ENCODE measurements around the gene ZBED2.
A peak's percentile ranks its signal among the peaks of the same experiment; 100 is the strongest.
"Not testable (repeated sequence)": the region's sequence is repeated elsewhere in the genome, so short reads cannot be mapped to it uniquely, and the experiment has no call there.

ZBED2 gene

GRCh38 chr3:111630638-111631037, 35.5 kb upstream of the ZBED2 start:
- not testable (repeated sequence) for H3K36me3 ChIP-seq (ENCODE audit: control insufficient read depth in 1 of 2, insufficient read depth in 2 of 2, low read length in 2 of 2); H3K79me2 ChIP-seq (ENCODE audit: control insufficient read depth, insufficient read depth, low read length, poor library complexity); H4K12ac ChIP-seq (ENCODE audit: low read depth, low read length); H3K4me3 ChIP-seq (ENCODE audit: low read depth, low read length); H4K8ac ChIP-seq (ENCODE audit: low read depth, low read length); H3K4me1 ChIP-seq (ENCODE audit: control insufficient read depth in 1 of 2, insufficient read depth in 2 of 2, low read length in 2 of 2); H2BK5ac ChIP-seq (ENCODE audit: low read depth, low read length, poor library complexity); H2AFZ ChIP-seq (ENCODE audit: insufficient read depth, low read length, poor library complexity); H3K18ac ChIP-seq (ENCODE audit: low read length); H2BK12ac ChIP-seq (ENCODE audit: low read length); H3K79me1 ChIP-seq (ENCODE audit: low read length); H3K23ac ChIP-seq (ENCODE audit: low read length); H3K27ac ChIP-seq (ENCODE audit: low read depth, low read length); H4K91ac ChIP-seq (ENCODE audit: low read depth, low read length); H2BK120ac ChIP-seq (ENCODE audit: insufficient read depth, low read length, poor library complexity); H3K4me2 ChIP-seq (ENCODE audit: low read length); H3K4ac ChIP-seq (ENCODE audit: low read depth, low read length); H3K14ac ChIP-seq (ENCODE audit: low read length); DNase-seq; H2AK5ac ChIP-seq (ENCODE audit: low read length); H3K9ac ChIP-seq (ENCODE audit: low read length); H3K9me3 ChIP-seq (ENCODE audit: insufficient read depth, low read depth, low read length); H3K27me3 ChIP-seq (ENCODE audit: insufficient read depth, low read length)

DNA sequence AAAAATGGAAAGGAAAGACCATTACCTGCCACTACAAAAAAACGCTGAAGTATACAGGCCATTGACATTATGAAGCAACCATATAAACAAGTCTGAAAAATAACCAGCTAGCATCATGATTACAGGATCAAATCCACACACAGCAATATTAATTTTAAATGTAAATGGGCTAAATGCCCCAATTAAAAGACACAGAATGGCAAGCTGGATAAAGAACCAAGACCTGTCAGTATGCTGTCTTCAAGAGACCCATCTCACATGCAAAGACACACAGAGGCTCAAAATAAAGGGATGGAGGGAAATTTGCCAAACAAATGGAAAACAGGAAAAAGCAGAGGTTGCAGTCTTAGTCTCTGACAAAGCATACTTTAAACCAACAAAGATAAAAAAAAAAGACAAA, 33.9 kb upstream of the ZBED2 start:
- H4K91ac ChIP-seq (ENCODE audit: low read depth, low read length); H3K27me3 ChIP-seq (ENCODE audit: insufficient read depth, low read length); H3K4ac ChIP-seq (ENCODE audit: low read depth, low read length); H3K36me3 ChIP-seq (ENCODE audit: control insufficient read depth in 1 of 2, insufficient read depth in 2 of 2, low read length in 2 of 2); H2AK5ac ChIP-seq (ENCODE audit: low read length); H3K9ac ChIP-seq (ENCODE audit: low read length); H4K12ac ChIP-seq (ENCODE audit: low read depth, low read length); H3K4me1 ChIP-seq (ENCODE audit: control insufficient read depth in 1 of 2, insufficient read depth in 2 of 2, low read length in 2 of 2); H3K27ac ChIP-seq (ENCODE audit: low read depth, low read length); H2AFZ ChIP-seq (ENCODE audit: insufficient read depth, low read length, poor library complexity); H4K8ac ChIP-seq (ENCODE audit: low read depth, low read length); H2BK120ac ChIP-seq (ENCODE audit: insufficient read depth, low read length, poor library complexity); H3K4me3 ChIP-seq (ENCODE audit: low read depth, low read length); H2BK12ac ChIP-seq (ENCODE audit: low read length); H3K79me1 ChIP-seq (ENCODE audit: low read length); DNase-seq; H3K23ac ChIP-seq (ENCODE audit: low read length); H3K9me3 ChIP-seq (ENCODE audit: insufficient read depth, low read depth, low read length); H3K18ac ChIP-seq (ENCODE audit: low read length); H3K14ac ChIP-seq (ENCODE audit: low read length); H3K79me2 ChIP-seq (ENCODE audit: control insufficient read depth, insufficient read depth, low read length, poor library complexity); H3K4me2 ChIP-seq (ENCODE audit: low read length); H2BK5ac ChIP-seq (ENCODE audit: low read depth, low read length, poor library complexity): not testable (repeated sequence)
- WGBS (ENCODE audit: extremely low coverage, insufficient coverage, insufficient read length), result no CpG with 5 or more reads among the region's 1 CpG

DNA sequence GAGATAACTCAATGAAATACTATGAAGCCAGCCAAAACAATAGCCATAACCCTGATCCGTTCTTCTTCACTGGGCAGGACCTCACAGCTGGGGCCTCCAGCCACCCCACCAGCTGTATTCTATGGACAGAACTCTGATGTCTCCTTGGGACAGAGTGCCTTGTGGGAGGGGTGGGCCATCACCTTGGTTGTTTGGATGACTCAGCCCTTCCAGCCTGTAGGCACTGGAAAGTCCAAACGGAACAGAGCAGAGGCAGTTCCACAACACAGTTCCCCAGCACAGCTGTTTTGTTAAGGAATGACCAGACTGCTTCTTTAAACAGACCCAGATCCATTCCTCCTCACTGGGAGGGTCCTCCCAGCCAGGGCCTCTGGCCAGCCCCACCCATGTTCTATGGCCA, 31.9 kb upstream of the ZBED2 start:
- no peak overlapping the region for H3K18ac ChIP-seq (ENCODE audit: low read length)
- H3K9ac ChIP-seq (ENCODE audit: low read length), result no peak overlapping the region
- no peak overlapping the region for H3K4me2 ChIP-seq (ENCODE audit: low read length)
- no peak overlapping the region for H3K23ac ChIP-seq (ENCODE audit: low read length)
- no peak overlapping the region for H3K4ac ChIP-seq (ENCODE audit: low read depth, low read length)
- H3K14ac ChIP-seq (ENCODE audit: low read length), result no peak overlapping the region
- no peak overlapping the region for H2BK120ac ChIP-seq (ENCODE audit: insufficient read depth, low read length, poor library complexity)
- H3K27ac ChIP-seq (ENCODE audit: low read depth, low read length), result no peak overlapping the region
- H2AK5ac ChIP-seq (ENCODE audit: low read length), result no peak overlapping the region
- no CpG with 5 or more reads among the region's 2 CpGs for WGBS (ENCODE audit: extremely low coverage, insufficient coverage, insufficient read length)
- no peaks in the 10 kb centered on the region for H3K4me1 ChIP-seq (ENCODE audit: control insufficient read depth in 1 of 2, insufficient read depth in 2 of 2, low read length in 2 of 2)
- no peaks in the 10 kb centered on the region for H3K79me2 ChIP-seq (ENCODE audit: control insufficient read depth, insufficient read depth, low read length, poor library complexity)
- H4K91ac ChIP-seq (ENCODE audit: low read depth, low read length), result no peak overlapping the region
- H2BK5ac ChIP-seq (ENCODE audit: low read depth, low read length, poor library complexity), result no peak overlapping the region
- no peaks in the 10 kb centered on the region for H3K79me1 ChIP-seq (ENCODE audit: low read length)
- no peak overlapping the region for H2AFZ ChIP-seq (ENCODE audit: insufficient read depth, low read length, poor library complexity)
- no peak overlapping the region for H4K12ac ChIP-seq (ENCODE audit: low read depth, low read length)
- H4K8ac ChIP-seq (ENCODE audit: low read depth, low read length), result no peak overlapping the region
- no peaks in the 10 kb centered on the region for H3K27me3 ChIP-seq (ENCODE audit: insufficient read depth, low read length)
- H2BK12ac ChIP-seq (ENCODE audit: low read length), result no peak overlapping the region
- no peak overlapping the region for H3K4me3 ChIP-seq (ENCODE audit: low read depth, low read length)
- H3K36me3 ChIP-seq (ENCODE audit: control insufficient read depth in 1 of 2, insufficient read depth in 2 of 2, low read length in 2 of 2), result no peaks in the 10 kb centered on the region
- no peak for DNase-seq
- H3K9me3 ChIP-seq (ENCODE audit: insufficient read depth, low read depth, low read length), result no peaks in the 10 kb centered on the region

- Histone ChIP-seq H4K8ac (ENCODE audit: low read depth, low read length) (no peak overlapping the region), H3K4me2 (ENCODE audit: low read length) (no peak overlapping the region), H2BK12ac (ENCODE audit: low read length) (no peak overlapping the region), H3K9ac (ENCODE audit: low read length) (no peak overlapping the region), H3K4ac (ENCODE audit: low read depth, low read length) (no peak overlapping the region), H3K18ac (ENCODE audit: low read length) (no peak overlapping the region), H2BK120ac (ENCODE audit: insufficient read depth, low read length, poor library complexity) (no peak overlapping the region), H3K4me3 (ENCODE audit: low read depth, low read length) (no peak overlapping the region), H3K27me3 (ENCODE audit: insufficient read depth, low read length) (no peaks in the 10 kb centered on the region), H2AFZ (ENCODE audit: insufficient read depth, low read length, poor library complexity) (no peak overlapping the region), H3K36me3 (ENCODE audit: control insufficient read depth in 1 of 2, insufficient read depth in 2 of 2, low read length in 2 of 2) (no peaks in the 10 kb centered on the region), H4K91ac (ENCODE audit: low read depth, low read length) (no peak overlapping the region), H3K79me1 (ENCODE audit: low read length) (no peaks in the 10 kb centered on the region), H3K27ac (ENCODE audit: low read depth, low read length) (no peak overlapping the region), H2BK5ac (ENCODE audit: low read depth, low read length, poor library complexity) (no peak overlapping the region), H3K79me2 (ENCODE audit: control insufficient read depth, insufficient read depth, low read length, poor library complexity) (no peaks in the 10 kb centered on the region), H3K14ac (ENCODE audit: low read length) (no peak overlapping the region), H4K12ac (ENCODE audit: low read depth, low read length) (no peak overlapping the region), H3K23ac (ENCODE audit: low read length) (no peak overlapping the region), H3K9me3 (ENCODE audit: insufficient read depth, low read depth, low read length) (peaks cover 9% of the 10 kb centered on the region), H3K4me1 (ENCODE audit: control insufficient read depth in 1 of 2, insufficient read depth in 2 of 2, low read length in 2 of 2) (no peaks in the 10 kb centered on the region), H2AK5ac (ENCODE audit: low read length) (no peak overlapping the region)
- no CpG with 5 or more reads among the region's 5 CpGs for WGBS (ENCODE audit: extremely low coverage, insufficient coverage, insufficient read length)
- peak; percentile 28 to 32 for DNase-seq
Observed at GRCh38 chr3:111621535-111621934, 26.4 kb upstream of the ZBED2 start.

DNA sequence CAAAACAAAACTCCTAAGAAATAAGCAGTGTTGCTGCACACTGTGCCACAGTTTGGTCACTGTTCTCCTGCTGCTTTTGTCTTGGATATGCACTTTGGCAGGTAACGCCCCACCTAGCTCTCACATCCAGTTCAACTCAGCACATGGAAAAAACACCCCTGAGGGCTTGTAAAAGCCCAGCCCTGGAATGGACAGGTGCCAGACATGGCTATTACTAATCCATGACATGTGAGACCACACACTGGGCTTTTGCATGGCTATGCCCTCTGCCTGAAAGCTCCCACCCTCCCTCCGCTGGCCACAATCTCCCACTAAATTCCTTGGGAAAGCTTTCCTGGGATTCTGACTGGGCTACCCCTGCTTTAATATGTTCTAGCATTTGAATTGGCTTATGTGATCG, 24.7 kb upstream of the ZBED2 start:
- H3K18ac ChIP-seq (ENCODE audit: low read length), result no peak overlapping the region
- H3K36me3 ChIP-seq (ENCODE audit: control insufficient read depth in 1 of 2, insufficient read depth in 2 of 2, low read length in 2 of 2), result no peaks in the 10 kb centered on the region
- H2BK5ac ChIP-seq (ENCODE audit: low read depth, low read length, poor library complexity), result no peak overlapping the region
- WGBS (ENCODE audit: extremely low coverage, insufficient coverage, insufficient read length), result no CpG with 5 or more reads among the region's 3 CpGs
- no peak overlapping the region for H3K23ac ChIP-seq (ENCODE audit: low read length)
- no peak overlapping the region for H4K12ac ChIP-seq (ENCODE audit: low read depth, low read length)
- no peak overlapping the region for H2BK120ac ChIP-seq (ENCODE audit: insufficient read depth, low read length, poor library complexity)
- H4K8ac ChIP-seq (ENCODE audit: low read depth, low read length), result no peak overlapping the region
- H3K79me2 ChIP-seq (ENCODE audit: control insufficient read depth, insufficient read depth, low read length, poor library complexity), result no peaks in the 10 kb centered on the region
- H3K4me1 ChIP-seq (ENCODE audit: control insufficient read depth in 1 of 2, insufficient read depth in 2 of 2, low read length in 2 of 2), result no peaks in the 10 kb centered on the region
- peaks cover 9% of the 10 kb centered on the region for H3K9me3 ChIP-seq (ENCODE audit: insufficient read depth, low read depth, low read length)
- H2AFZ ChIP-seq (ENCODE audit: insufficient read depth, low read length, poor library complexity), result no peak overlapping the region
- no peak overlapping the region for H3K4me3 ChIP-seq (ENCODE audit: low read depth, low read length)
- H3K9ac ChIP-seq (ENCODE audit: low read length), result no peak overlapping the region
- no peak overlapping the region for H4K91ac ChIP-seq (ENCODE audit: low read depth, low read length)
- H3K4me2 ChIP-seq (ENCODE audit: low read length), result no peak overlapping the region
- H3K4ac ChIP-seq (ENCODE audit: low read depth, low read length), result no peak overlapping the region
- H3K14ac ChIP-seq (ENCODE audit: low read length), result no peak overlapping the region
- no peak overlapping the region for H2BK12ac ChIP-seq (ENCODE audit: low read length)
- peak in 1 of 2 donors; percentile 19 for DNase-seq
- no peak overlapping the region for H2AK5ac ChIP-seq (ENCODE audit: low read length)
- no peak overlapping the region for H3K27ac ChIP-seq (ENCODE audit: low read depth, low read length)
- H3K79me1 ChIP-seq (ENCODE audit: low read length), result no peaks in the 10 kb centered on the region
- H3K27me3 ChIP-seq (ENCODE audit: insufficient read depth, low read length), result no peaks in the 10 kb centered on the region

All from trophoblast cell (in vitro differentiated cells and primary cell).